NCI-H524 treated with DMSO at 0.1 percent for 48 hours (cell line): ENCODE data around the gene CCDC59.
A peak's percentile ranks its signal among the peaks of the same experiment; 100 is the strongest.
"Not testable (repeated sequence)": the region's sequence is repeated elsewhere in the genome, so short reads cannot be mapped to it uniquely, and the experiment has no call there.

ENCODE experiments used
- DNase-seq: peaks from one replicate; lab custom pipeline; 2025; lab: John Stamatoyannopoulos, UW

CCDC59 gene, protein sequence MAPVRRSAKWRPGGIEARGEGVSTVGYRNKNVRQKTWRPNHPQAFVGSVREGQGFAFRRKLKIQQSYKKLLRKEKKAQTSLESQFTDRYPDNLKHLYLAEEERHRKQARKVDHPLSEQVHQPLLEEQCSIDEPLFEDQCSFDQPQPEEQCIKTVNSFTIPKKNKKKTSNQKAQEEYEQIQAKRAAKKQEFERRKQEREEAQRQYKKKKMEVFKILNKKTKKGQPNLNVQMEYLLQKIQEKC

DNA sequence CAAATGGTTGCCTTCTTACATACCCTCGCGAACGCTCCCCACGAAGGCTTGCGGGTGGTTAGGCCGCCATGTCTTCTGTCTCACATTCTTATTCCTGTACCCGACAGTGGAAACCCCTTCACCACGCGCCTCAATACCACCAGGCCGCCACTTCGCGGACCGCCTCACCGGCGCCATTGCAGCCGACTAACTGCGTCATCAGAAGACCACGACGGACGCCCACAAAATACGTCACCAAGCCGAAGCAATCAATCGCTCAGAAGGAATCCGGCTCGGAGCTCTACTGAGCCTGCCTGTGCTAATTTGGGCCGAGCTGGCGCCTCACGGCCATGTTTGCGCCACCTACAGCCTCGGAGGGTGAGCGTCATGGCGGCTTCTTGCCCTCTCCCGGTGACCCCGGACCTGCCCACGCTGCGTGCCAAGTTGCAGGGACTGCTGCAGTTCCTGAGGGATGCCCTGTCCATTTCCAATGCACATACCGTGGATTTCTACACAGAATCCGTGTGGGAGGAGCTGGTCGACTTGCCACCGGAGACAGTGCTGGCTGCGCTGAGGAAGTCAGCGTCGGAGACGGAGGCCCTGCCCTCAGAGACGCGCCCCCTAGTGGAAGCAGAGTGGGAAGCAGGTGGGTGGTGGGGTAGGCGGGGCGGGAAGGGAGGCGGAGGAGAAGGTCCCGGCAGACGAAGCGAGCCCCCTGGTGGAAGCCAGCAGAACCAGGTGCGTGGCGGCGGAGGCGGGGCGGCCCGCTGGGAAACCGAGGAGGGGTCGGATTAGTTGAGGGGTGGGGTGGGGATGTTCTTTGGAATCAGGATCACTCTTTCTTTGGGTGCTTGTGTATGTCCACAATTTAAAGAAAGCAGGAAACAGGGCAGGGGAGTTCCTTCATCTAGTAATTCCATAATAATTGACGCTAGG lies at the start of gene CCDC59, which contains the start of gene METTL25:
Gene CCDC59, minus strand, starts transcription at position 188 of the 915 bp plus-strand sequence. Its CDS starts 11 bp downstream, at position 177.
Gene METTL25, plus strand, starts transcription at position 330 of the 915 bp plus-strand sequence. Its CDS starts 37 bp downstream, at position 367.
- DNase-seq, result peak; percentile 90

DNA sequence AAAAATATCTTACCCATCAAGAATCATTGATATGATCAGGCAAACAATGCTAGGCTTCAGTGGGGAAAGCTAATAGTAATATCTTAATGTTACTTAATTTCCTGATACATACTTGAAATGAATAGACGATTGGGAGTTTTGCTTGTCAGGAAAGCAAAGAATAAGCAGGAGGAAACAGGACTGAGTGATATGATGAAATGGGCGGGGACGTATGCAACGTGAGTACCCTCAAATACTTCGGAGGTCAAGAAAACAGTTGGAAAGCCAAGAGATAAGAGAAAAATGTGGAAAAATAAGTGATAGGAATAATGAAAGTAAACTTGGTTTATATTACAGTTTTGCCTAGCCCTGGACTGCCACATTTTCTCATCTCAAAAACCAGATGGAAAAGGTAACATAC lies 49.3 kb upstream of the CCDC59 start:
- DNase-seq, result no peak

DNA sequence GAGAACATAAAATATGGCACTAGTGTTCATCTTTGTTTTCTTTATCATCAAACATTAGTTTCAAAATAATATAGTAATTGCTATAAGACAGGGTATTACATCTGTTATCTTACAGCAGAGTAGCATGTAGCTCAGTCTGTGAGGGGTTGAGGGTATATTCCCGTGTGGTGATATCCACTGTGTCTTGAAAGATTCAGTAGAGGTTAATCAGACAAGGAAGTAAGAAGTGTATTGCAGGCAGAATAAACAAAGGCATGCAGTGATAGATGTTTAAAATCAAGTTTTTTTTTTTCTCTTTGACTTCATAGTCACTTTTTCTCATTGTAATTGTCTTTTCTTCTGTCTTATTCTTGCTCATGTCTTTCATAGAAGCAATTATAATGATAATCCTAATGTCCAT lies 48.5 kb upstream of the CCDC59 start:
- no peak for DNase-seq

DNA sequence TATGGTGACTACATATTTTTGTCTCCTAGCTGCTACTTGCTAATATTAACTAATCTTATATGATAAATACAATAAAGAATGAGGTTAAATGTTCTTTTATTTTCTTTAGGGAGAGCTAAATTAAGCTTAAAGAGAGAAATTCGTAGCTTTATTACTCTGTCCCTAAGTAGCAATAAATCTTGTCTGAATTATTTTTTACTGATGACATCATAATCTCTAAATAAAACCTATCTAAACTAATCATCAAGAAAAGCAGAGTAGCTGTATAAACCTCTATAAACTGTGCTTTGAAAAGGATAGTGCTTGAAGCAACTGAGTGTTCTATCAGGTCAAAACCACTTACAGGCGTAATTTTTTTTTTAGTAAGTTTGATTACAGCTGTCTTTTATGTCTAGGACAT lies 42.6 kb upstream of the CCDC59 start:
- DNase-seq, result no peak

DNA sequence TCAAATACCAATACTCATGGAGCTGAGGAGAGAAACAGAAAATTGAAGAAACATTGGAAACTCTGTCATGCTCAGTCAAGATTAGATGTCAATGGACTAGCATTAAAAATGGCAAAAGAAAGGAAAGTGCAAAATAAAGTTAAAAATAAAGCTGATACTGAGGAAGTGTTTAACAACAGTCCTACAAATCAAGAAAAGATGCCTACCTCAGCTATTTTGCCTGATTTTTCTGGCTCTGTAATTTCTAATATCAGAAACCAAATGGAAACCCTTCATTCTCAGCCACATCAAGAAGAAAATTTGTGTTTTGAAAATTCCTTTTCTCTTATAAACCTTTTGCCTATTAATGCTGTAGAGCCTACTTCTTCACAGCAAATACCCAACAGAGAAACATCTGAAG lies 40.7 kb upstream of the CCDC59 start:
- DNase-seq, result no peak

DNA sequence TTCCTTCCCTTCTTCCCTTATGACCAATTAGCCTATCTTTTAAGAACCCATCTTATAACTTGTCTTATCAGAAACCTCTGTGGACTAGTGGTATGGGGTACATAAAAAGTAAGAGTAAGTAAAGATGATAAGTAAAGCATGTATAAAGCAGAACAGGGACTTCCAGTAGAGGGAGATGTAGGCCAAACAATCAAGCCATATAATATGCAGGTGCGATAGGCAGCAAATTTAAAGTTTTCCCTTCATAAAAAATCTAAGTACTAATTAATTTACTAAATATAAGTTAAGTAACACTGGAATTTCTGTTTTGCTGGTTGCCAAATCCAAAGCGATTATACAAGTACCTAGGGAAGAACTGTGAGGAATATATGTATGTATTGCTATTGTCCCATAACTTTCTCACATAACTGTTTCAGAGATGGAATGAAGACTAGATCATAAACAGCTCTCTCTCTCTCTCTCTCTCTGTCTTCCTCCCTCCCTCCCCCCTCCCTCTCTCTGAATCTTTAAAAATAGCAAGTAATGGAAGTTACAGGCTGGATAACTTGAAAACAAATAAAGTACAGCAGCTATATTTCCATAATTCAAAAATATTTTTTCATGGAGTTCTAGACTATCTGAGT lies 25.9 kb upstream of the CCDC59 start:
- peak; percentile 12 for DNase-seq

DNA sequence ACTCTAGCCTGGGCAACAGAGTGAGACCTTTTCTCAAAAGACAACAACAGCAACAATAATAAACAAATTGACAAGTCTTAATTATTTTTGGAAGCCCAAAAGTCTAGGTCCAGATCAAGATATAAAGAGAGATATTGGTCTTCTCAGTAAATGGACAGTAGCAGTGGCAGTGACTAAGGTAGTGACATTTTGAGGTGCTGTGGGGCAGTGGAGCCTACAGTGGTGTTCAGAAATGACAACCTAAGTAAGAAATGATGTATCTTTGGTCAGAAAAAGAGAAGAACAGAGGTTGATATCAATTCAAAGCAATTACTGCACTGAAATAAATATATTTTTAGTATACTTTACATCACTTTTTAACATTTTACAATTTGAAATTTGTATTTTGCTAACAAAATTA lies 20.8 kb upstream of the CCDC59 start:
- no peak for DNase-seq

DNA sequence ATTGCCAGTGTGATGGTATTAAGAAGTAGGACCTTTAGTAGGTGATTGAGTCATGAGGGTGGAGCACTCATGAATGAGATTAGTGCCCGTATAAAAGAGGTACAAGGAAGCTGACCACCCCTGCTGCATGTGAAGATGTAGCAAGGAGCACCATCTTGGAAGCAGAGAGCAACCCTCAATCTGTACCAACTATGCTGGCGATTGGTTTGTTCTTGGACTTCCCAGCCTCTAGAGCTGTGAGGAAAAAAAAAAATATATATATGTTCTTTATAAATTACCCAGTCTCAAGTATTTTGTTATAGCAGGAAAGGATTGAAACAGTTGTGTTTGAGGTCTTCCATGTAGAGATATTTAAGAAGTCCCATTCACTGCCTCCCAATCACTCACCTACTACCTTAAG lies 17.0 kb upstream of the CCDC59 start:
- no peak for DNase-seq

DNA sequence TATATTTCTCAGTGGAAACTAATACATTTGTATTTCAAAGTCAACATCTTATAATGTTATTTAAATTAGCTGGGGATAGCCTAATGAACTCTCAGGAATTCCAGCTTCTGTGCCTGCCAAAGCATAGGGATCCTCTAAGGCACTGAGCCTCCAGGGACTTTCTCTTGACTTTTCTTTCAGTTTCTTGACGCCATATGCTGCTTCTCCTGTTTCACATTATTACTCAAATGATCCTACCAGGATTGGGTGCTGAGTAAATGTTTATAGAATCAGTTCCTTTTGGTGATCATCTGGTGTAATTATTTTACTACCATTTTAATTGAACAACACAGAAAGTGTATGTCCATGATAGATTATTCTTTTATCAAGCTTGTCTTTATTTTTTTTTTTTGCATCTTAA lies 8.0 kb upstream of the CCDC59 start:
- peak; percentile 78 for DNase-seq

DNA sequence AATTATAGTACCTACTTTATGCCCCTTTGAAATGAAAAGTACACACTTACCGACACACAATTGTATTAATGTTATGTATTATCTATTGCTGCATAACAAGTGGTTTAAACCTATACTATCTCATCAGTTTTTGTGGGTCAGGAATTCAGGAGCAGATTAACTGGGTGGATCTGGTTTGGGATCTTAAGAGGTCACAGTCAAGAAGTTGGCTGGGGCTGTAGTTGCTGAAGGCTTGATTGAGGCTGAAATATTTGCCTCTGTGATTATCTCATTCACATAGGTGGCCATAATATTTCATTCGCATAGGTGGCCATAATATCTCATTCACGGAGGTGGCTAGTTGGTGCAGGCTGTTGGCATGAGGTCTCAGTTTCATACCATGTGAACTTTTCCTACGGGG lies 5.8 kb upstream of the CCDC59 start:
- DNase-seq, result no peak

DNA sequence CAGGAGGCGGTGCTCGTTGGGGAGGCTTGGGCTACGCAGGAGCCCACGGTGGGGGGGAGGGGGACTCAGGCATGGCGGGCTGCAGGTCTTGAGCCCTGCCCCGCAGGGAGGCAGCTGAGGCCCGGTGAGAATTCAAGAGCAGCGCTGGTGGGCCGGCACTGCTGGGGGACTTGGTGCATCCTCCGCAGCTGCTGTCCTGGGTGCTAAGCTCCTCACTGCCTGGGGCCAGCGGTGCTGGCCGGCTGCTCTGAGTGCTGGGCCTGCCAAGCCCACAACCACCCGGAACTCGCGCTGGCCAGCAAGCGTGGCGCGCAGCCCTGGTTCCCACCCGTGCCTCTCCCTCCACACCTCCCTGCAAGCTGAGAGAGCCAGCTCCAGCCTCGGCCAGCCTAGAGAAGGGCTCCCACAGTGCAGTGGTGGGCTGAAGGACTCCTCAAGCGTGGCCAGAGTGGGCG lies 3.3 kb upstream of the CCDC59 start:
- DNase-seq, result no peak

DNA sequence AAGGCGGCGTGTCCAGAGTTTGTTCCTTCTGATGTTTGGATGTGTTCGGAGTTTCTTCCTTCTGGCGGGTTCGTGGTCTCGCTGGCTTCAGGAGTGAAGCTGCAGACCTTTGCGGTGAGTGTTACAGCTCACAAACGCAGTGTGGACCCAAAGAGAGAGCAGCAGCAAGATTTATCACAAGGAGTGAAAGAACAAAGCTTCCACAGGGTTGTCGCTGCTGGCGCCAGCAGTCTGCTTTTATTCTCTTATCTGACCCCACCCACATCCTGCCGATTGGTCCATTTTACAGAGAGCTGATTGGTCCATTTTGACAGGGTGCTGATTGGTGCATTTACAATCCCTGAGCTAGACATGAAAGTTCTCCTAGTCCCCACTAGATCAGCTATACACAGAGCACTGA lies 2.6 kb upstream of the CCDC59 start:
- not testable (repeated sequence) for DNase-seq

DNA sequence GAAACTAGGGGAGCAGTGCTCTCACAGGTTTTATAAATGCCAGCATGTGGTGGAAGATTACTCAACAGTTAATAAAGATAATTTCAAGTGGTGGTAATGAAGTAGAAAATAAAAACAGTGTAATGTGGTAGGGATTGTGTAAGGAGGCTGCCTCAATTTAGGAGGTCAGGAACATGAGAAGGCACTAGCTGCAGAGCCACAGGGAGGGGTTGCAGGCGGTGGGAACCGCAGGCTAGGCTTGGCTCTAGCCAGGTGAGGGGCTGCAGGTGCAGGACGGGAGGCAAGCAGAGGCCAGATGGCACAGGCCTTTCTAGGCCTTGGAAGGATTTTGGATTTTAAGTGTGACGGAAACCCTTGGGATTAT lies 910 bp upstream of the CCDC59 start:
- DNase-seq, result no peak

DNA sequence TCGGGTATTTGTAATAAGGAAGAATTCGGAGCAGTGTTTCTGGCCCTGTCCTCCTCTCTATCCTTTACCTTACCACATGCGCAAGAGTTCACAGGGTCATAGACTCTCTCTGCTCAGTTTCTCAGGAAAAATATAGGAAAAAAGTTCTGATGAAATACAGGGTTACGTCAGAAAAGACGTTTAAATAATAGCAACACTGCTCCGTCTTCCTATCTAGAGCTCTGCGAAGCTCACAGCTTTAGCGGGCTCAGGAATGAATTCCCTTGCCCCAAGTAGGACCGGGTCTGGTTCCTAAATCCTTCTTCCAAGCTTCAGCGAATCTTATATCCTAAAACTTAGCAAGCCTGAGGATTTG lies 365 bp downstream of the CCDC59 start:
- no peak for DNase-seq

DNA sequence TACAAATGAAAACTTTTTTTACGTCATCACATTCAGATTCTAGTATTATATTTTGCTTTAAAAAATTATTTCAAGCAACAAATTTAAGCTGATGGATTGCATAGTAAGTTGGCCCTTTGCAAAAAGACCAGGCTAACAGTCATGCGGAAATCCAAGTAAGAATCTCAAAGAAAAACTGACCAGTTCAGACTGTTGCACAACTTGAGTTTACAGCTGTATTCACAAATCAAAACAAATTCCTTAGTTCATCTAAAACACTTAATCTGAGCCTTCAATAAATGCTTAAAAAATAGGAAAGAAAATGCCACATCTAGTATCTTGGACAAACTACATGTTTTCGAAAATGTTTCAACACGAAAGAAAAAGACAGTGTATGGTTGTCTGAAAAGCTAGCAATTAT lies 847 bp downstream of the CCDC59 start:
- no peak for DNase-seq

DNA sequence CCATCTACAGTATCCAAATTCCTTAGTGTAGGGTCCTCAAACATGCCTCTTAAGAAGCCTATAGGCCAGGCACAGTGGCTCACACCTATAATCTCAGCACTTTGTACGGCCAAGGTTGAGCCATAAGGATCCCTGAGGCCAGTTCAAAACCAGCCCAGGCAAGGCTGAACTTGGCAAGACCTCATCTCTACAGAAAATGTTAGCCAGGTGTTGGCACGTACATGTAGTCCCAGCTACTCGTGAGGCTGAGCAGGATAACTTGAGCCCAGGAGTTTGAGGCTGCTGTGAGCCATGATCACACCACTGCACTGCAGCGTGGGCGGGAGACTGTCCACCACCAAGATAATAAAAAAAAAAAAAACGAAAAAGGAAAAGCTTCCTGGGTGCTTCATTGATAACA lies 6.8 kb downstream of the CCDC59 start:
- DNase-seq, result no peak

DNA sequence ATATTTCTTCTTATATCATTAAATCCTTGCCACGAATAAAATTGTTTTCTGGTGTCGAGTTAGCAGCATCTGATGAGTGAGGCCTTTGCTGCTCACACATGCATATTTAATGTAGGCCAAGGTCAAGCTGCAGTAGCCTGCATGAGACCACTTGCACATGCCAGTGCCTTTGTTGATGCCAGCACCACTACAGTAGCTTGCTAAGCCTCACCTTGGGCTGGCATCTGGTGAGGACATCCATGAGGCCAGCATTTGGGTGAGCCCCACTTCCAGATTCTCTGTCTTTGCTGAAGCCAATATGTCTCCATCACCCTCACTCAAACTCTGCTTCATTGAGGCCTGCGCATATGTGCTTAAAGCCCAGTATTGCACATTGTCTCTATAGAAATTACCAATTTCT lies 8.0 kb downstream of the CCDC59 start:
- no peak for DNase-seq

DNA sequence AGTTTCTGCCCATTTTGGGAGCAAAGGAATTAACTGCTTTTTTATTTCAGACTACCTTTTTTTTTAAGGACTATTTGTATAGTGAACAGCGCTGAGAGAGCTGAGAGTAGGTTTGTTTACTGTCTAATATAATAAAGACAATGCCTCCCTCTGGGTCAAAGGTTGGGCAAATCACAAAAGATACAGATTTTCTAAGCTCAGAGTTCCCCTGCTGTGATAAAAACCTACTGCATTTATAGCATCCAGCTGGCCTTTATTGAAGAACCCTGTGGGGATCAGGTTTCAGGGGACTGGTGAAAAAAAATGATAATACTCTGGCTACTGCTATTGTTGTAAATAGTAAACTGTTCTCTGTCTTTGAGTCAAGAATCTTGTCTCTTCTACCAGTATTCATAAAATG lies 28.7 kb downstream of the CCDC59 start:
- peak; percentile 58 for DNase-seq

DNA sequence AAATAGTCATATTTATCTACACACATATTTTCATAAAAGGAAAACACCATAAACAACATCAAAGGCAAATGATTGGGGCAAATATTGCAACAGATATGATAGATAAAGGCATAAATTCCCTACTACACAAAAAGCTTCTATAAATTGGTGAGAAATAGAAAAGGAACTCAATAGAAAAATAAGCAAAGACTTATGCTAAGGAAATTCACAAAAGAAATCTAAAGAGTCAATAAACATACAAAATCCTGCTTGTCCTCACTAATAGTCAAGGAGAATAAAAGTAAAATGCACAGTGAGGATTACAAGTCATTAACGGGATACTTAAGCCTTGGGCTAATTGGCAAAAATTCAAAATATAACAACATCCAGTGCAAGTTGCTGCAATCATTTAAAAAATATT lies 30.3 kb downstream of the CCDC59 start:
- DNase-seq, result no peak

DNA sequence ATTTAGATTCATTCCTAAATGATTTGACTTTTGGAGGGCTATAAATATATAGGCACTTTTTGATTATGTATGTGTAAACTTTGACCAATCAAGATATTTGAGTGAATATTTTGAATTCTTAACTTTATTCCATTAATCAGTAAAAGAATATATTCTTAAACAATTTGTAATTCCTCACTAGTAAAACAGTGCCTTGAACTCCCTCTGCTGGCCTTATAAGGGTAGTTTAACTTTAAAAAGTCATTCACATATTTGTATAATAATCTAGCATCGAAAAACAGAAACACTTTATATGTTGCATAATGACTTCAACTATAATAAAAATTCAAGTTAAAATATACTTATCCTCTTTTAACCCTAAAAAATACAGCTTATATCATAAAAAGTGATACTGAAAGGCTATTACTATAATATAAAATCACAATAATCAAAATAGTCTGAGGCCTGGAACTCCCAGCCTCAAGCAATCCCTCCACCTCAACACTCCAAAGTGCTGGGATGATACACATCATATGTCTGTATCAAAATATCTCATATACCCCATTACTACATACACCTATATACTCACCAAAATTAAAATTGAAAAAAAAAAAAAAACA lies 31.2 kb downstream of the CCDC59 start:
- DNase-seq, result no peak

DNA sequence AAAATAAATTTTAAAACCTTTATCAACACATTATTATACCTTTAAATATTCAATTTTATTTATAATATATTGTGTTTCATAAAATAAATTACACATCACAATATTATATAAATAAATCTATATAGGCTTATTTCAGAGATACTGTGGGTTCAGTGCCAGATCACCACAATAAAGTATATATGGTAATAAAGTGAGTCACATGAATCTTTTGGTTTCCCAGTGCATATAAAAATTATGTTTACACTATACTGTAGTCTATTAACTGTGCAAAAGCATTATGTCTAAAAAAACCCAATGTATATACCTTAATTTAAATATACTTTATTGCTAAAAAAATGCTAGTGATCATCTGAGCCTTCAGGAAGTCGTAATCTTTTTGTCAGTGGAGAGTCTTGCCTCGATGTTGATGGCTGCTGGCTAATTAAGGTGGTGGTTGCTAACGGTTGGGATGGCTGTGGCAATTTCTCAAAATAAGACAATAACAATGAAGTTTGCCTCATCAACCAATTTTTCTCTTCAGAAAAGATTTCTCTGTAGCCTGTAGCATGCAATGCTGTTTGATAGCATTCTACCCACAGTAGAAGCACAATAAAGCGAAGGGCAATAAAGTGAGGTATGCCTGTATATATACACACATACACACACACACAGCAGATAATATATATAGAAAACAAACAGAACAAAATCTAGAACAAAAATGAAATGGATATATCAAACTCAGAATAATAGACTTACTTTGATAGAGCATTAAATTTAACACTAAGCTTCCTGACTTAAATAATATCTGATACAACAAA lies 32.4 kb downstream of the CCDC59 start:
- no peak for DNase-seq

DNA sequence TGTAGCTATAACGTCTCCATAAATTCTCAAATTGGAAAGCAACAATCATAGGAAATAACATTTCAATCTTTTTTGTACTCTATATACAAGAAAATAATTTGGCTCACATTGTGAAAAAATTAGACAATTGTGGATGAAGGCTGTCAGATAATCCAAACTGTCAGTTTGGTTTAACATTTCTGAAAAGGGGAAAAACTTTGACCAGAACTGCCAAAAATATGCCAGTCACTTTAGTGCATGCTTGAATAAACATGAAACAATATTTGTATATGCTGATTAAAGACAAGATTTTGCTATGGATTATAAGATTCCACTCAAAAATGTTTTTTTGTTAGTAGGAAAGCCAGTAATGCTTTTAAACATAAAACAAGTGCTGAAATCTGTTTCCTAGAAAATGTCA lies 38.9 kb downstream of the CCDC59 start:
- DNase-seq, result no peak
